22Rv1 (cell line): ENCODE data around the gene CAV3.

ENCODE experiments used
- CTCF ChIP-seq: fragments of 450-650 bp; IDR thresholded peaks from 2 replicates; pipeline ENCODE4 v1.5.1; 2017; ENCODE audit warnings: mild to moderate bottlenecking
- ZFX ChIP-seq: fragments of 450-650 bp; IDR thresholded peaks from 2 replicates; pipeline ENCODE4 v1.6.1; 2017; ENCODE audit warnings: antibody characterized with exemption, borderline replicate concordance

- TF ChIP-seq CTCF (no peak), ZFX (no peak)
These were observed 12.2 kb downstream of the CAV3 start for GRCh38 chr3:8745619-8746370.
